GM12878 (cell line): ENCODE results near the gene EMILIN2. TPM values are rescaled to one million over a fixed set of nuclear protein-coding genes. Genes with fewer than 3 reads are reported as not detected.

Experiments used
- ATAC-seq: fragments of 200-7000 bp; cut with Tn5 transposase; 3 replicates; pipeline ENCODE4 v1.9.1; 2020; ENCODE audit warnings: mild to moderate bottlenecking, moderate library complexity
- BruUV-seq: library from RNA; stranded (reverse); fragments of 400-500 nt; replicated peaks from 2 replicates; lab custom pipeline; 2021; lab: Mats Ljungman, UMichigan
- CTCF ChIA-PET: fragments of 300-600 bp; sonication (Branson Sonifier 250); formaldehyde crosslinking; extraction: SDS; loops from one replicate; lab custom pipeline; 2021; ENCODE audit warnings: inconsistent platforms; lab: Yijun Ruan, JAX
- POLR2A ChIA-PET: fragments of 350-600 bp; formaldehyde crosslinking; extraction: SDS; loops from one replicate; lab custom pipeline; 2021; ENCODE audit warnings: inconsistent platforms; lab: Charles Lee
- RAD21 ChIA-PET: fragments of 300-600 bp; sonication (Branson Sonifier 250); formaldehyde crosslinking; loops from one replicate; lab custom pipeline; 2023; ENCODE audit warnings: antibody characterized with exemption; ENCODE audit not compliant: unreplicated experiment; lab: Charles Lee
- SMC1A ChIA-PET: fragments of 300-600 bp; sonication (Branson Sonifier 250); formaldehyde crosslinking; loops from one replicate; lab custom pipeline; 2023; ENCODE audit not compliant: unreplicated experiment, uncharacterized antibody; lab: Charles Lee
- DNase-seq: peaks from one replicate; pipeline ENCODE4 v3.0.0-alpha.2; 2011; ENCODE audit warnings: low read depth, low spot score
- FAIRE-seq: peaks from 3 replicates; lab custom pipeline; 2011; peaks lifted over from hg19 to GRCh38; lab: Jason Lieb, UNC
- H2AFZ ChIP-seq: 2 replicates; pipeline ENCODE4 v1.6.0; 2011; ENCODE audit warnings: low read depth, low read length, control low read depth; ENCODE audit not compliant: control insufficient read depth
- H3K27ac ChIP-seq: 2 replicates; pipeline ENCODE4 v1.5.1; 2011; ENCODE audit warnings: control low read depth; ENCODE audit not compliant: control insufficient read depth, insufficient read depth
- H3K27me3 ChIP-seq, 2 experiments: replicated peaks in 1 of 2; 2 replicates each; pipeline versions ENCODE4 v1.6.0 to v1.6.1; 2011; ENCODE audit warnings: low read length in 1 of 2; ENCODE audit not compliant: control insufficient read depth in 2 of 2, insufficient read depth in 2 of 2
- H3K36me3 ChIP-seq, 2 experiments: 2 replicates each; pipeline ENCODE4 v1.5.1; 2011; ENCODE audit warnings: low read length in 1 of 2; ENCODE audit not compliant: control insufficient read depth in 2 of 2, insufficient read depth in 2 of 2
- H3K4me1 ChIP-seq: 2 replicates; pipeline ENCODE4 v1.6.1; 2011; ENCODE audit warnings: mild to moderate bottlenecking, low read length, moderate library complexity, mixed read lengths; ENCODE audit not compliant: control insufficient read depth, insufficient read depth
- H3K4me2 ChIP-seq: 2 replicates; pipeline ENCODE4 v1.6.0; 2011; ENCODE audit warnings: control low read depth; ENCODE audit not compliant: control insufficient read depth, insufficient read depth
- H3K4me3 ChIP-seq: fragments of 200-600 bp; sonication (generic); 2 replicates; pipeline ENCODE4 v1.5.1; 2016
- H3K79me2 ChIP-seq: 2 replicates; pipeline ENCODE4 v1.6.0; 2011; ENCODE audit warnings: low read length; ENCODE audit not compliant: control insufficient read depth, insufficient read depth
- H3K9ac ChIP-seq: 2 replicates; pipeline ENCODE4 v1.8.0; 2011; ENCODE audit warnings: low read length, control low read depth, mixed read lengths; ENCODE audit not compliant: control insufficient read depth, insufficient read depth
- H3K9me3 ChIP-seq: replicated peaks from 3 replicates; pipeline ENCODE4 v1.5.1; 2011; ENCODE audit warnings: mild to moderate bottlenecking, low read length; ENCODE audit not compliant: control insufficient read depth, insufficient read depth
- H4K20me1 ChIP-seq: 2 replicates; pipeline ENCODE4 v1.6.0; 2011; ENCODE audit not compliant: control insufficient read depth, insufficient read depth
- ASH2L ChIP-seq: fragments of 300-600, 200-600 bp; sonication (generic); IDR thresholded peaks from 2 replicates; pipeline ENCODE4 v1.6.1; 2017; ENCODE audit warnings: low read depth, mild to moderate bottlenecking, borderline replicate concordance
- ATF7 ChIP-seq: fragments of 450-650 bp; IDR thresholded peaks from 2 replicates; pipeline ENCODE4 v1.6.1; 2016; ENCODE audit warnings: low read depth, mild to moderate bottlenecking
- BCL11A ChIP-seq: IDR thresholded peaks from 2 replicates; pipeline ENCODE4 v1.6.1; 2011; ENCODE audit warnings: low read depth, low read length
- EZH2 ChIP-seq: IDR thresholded peaks from 2 replicates; pipeline ENCODE4 v1.6.1; 2012; ENCODE audit warnings: low read depth, mild to moderate bottlenecking, control low read depth, inconsistent platforms, low read length, borderline replicate concordance; ENCODE audit not compliant: control insufficient read depth
- HDAC2 ChIP-seq: fragments of 200-600 bp; sonication (generic); IDR thresholded peaks from 2 replicates; pipeline ENCODE4 v1.6.1; 2017
- HDAC6 ChIP-seq: fragments of 200-600 bp; sonication (generic); IDR thresholded peaks from one replicate; pipeline ENCODE4 v1.8.0; 2017; ENCODE audit warnings: antibody characterized with exemption; ENCODE audit not compliant: unreplicated experiment
- KDM1A ChIP-seq: fragments of 200-600 bp; sonication (generic); IDR thresholded peaks from 2 replicates; pipeline ENCODE4 v1.6.1; 2016; ENCODE audit warnings: borderline replicate concordance
- LARP7 ChIP-seq: fragments of 450-650 bp; IDR thresholded peaks from 2 replicates; pipeline ENCODE4 v1.6.1; 2017; ENCODE audit warnings: mild to moderate bottlenecking
- MTA3 ChIP-seq: IDR thresholded peaks from 2 replicates; pipeline ENCODE4 v1.6.1; 2012; ENCODE audit warnings: low read length, inconsistent platforms, borderline replicate concordance
- MYC ChIP-seq: IDR thresholded peaks from 2 replicates; pipeline ENCODE4 v1.6.1; 2011; ENCODE audit warnings: mild to moderate bottlenecking, low read length, moderate library complexity, inconsistent platforms; ENCODE audit not compliant: insufficient read depth, insufficient replicate concordance, insufficient read length, severe bottlenecking
- NFYB ChIP-seq: IDR thresholded peaks from 2 replicates; pipeline ENCODE4 v1.6.1; 2011; ENCODE audit warnings: low read depth, mild to moderate bottlenecking, low read length, improper control_type of control experiment, moderate library complexity; ENCODE audit not compliant: insufficient read depth
- PML ChIP-seq: IDR thresholded peaks from 2 replicates; pipeline ENCODE4 v1.6.1; 2012; ENCODE audit warnings: low read length, inconsistent platforms
- SRF ChIP-seq, 2 experiments: IDR thresholded peaks; 2 replicates each; pipeline ENCODE4 v1.6.1; 2011; ENCODE audit warnings: low read depth in 2 of 2, low read length in 2 of 2, mild to moderate bottlenecking in 1 of 2, moderate library complexity in 1 of 2
- TARDBP ChIP-seq: IDR thresholded peaks from 2 replicates; pipeline ENCODE4 v1.6.1; 2016; ENCODE audit warnings: borderline replicate concordance
- ZBED1 ChIP-seq: IDR thresholded peaks from 2 replicates; pipeline ENCODE4 v1.6.1; 2016; ENCODE audit warnings: borderline replicate concordance
- ZNF217 ChIP-seq: fragments of 450-650 bp; IDR thresholded peaks from 2 replicates; pipeline ENCODE4 v1.6.1; 2017; ENCODE audit warnings: antibody characterized with exemption, mild to moderate bottlenecking
- WGBS: methylation state at CpG from one replicate; pipeline ENCODE4 v1.1.6; 2016; ENCODE audit warnings: low lambda C conversion rate; ENCODE audit not compliant: insufficient replicate concordance, insufficient coverage; ENCODE audit errors: missing lambda C conversion rate; 5-methylcytosine and 5-hydroxymethylcytosine counted together
- in situ Hi-C: fragments of 300-500 bp; cut with MboI; formaldehyde crosslinking; loops from 9 replicates; pipeline ENCODE4 v1.14.3; 2018; ENCODE audit warnings: mixed read lengths
- intact Hi-C: fragments of 100-400 bp; cut with micrococcal nuclease; formaldehyde crosslinking; loops from one replicate; pipeline ENCODE4 v1.14.2; 2022; ENCODE audit not compliant: unreplicated experiment
- polyA plus RNA-seq, 11 experiments: library from polyadenylated mRNA; depleted of rRNA in 4 of 11; unstranded in 6 of 11; stranded (reverse) in 5 of 11; fragments of >200 nt; fragmentation: Nextera tagmentation in 4 of 11; fragmentation: Illumina TruSeq in 1 of 11; extraction: Ambion mirVana in 4 of 11; extraction: Trizol in 1 of 11; gene quantifications; 1 replicate in 1 of 11; 2 replicates in 10 of 11; pipeline versions ENCODE4 v1.2.1 to v1.2.3, GENCODE V29; 2011 to 2016; ENCODE audit warnings: inconsistent platforms in 2 of 11, missing spikeins in 2 of 11, low read depth in 1 of 11
- total RNA-seq, 4 experiments: library from RNA; depleted of rRNA in 3 of 4; stranded (reverse); fragments of >200 nt in 3 of 4; fragmentation: Illumina TruSeq in 1 of 4; extraction: Trizol in 1 of 4; gene quantifications; 2 replicates each; pipeline versions ENCODE4 v1.2.1 to v1.2.3, GENCODE V29; 2013 to 2021
- TF ChIP-seq, protein P1 (sequence below): IDR thresholded peaks from 2 replicates; pipeline ENCODE4 v1.6.1; 2012; ENCODE audit warnings: low read depth, low read length, improper control_type of control experiment

The EMILIN2 gene
- total and polyA plus RNA-seq, 10 of the 15 experiments (the other 5 are each of a cell fraction or from before 2014, with no cell fraction given): 0.58 to 18.4 (median 5.9) TPM

DNA sequence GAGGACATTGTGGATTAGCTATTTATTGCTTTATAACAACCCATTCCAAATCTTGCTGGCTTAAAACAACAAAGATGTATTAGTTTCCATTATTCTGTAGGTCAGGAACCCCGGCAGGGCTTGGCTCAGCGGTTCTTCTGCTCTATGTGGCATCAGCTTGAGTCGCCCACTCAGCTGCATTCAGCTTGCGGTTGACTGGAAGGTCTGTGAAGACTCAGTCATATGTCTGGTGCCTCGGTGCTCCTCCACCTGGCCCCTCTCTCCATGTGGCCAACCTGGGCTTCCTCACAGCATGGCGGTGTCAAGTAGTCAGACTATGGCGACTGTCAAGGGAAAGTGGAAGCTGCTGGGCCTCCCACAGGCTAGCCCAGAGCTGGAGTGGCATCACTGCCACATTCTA, 48.6 kb downstream of the EMILIN2 start:
- intact Hi-C loops: no loop called here
- no peaks in the 10 kb centered on the region; a peak in 1 of 4 replicates for H3K27me3 ChIP-seq
- WGBS: 67% methylated on average over 7 of the region's 7 CpGs
- H3K9me3 ChIP-seq: no peaks in the 10 kb centered on the region
- H3K79me2 ChIP-seq: no peaks in the 10 kb centered on the region
- H3K9ac ChIP-seq: no peak overlapping the region
- BruUV-seq: no TSS peak
- no peak overlapping the region for H3K27ac ChIP-seq
- H3K36me3 ChIP-seq: no peaks in the 10 kb centered on the region
- ChIA-PET RAD21 (no interaction called here), SMC1A (interaction anchor here (0.9 kb wide), 1 partner anchor 297 kb away, joined by 3 read pairs; no protein-coding TSS in a partner anchor), CTCF (interaction anchor here (1.0 to 1.5 kb wide), 2 partner anchors 12 to 167 kb away, joined by 3 to 5 read pairs; no protein-coding TSS in a partner anchor), POLR2A (no interaction called here)
- TF ChIP-seq, protein P1, sequence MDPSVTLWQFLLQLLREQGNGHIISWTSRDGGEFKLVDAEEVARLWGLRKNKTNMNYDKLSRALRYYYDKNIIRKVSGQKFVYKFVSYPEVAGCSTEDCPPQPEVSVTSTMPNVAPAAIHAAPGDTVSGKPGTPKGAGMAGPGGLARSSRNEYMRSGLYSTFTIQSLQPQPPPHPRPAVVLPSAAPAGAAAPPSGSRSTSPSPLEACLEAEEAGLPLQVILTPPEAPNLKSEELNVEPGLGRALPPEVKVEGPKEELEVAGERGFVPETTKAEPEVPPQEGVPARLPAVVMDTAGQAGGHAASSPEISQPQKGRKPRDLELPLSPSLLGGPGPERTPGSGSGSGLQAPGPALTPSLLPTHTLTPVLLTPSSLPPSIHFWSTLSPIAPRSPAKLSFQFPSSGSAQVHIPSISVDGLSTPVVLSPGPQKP: no peak
- TF ChIP-seq BCL11A (no peak), KDM1A (no peak), SRF (IDR thresholded peaks at IDR 0.05; ENCODE audit: low read depth in 2 of 2, low read length in 2 of 2) (no peak), MTA3 (no peak), PML (no peak), ASH2L (no peak), TARDBP (no peak), HDAC2 (no peak), HDAC6 (no peak), NFYB (no peak), EZH2 (no peak), ATF7 (no peak), MYC (no peak), ZBED1 (no peak), ZNF217 (no peak), LARP7 (no peak)
- in situ Hi-C loops: no loop called here
- H4K20me1 ChIP-seq: no peaks in the 10 kb centered on the region
- FAIRE-seq: no peak
- H3K4me2 ChIP-seq: no peak overlapping the region
- no peak for ATAC-seq
- no peak for DNase-seq
- 0 out of 2 replicates have a peak, but pooled peaks cover 3% of the 10 kb centered on the region for H3K4me1 ChIP-seq
- H2AFZ ChIP-seq: no peak overlapping the region
- no peak overlapping the region for H3K4me3 ChIP-seq
